ENCODE measurements around the gene NOL4L. TPM values are rescaled to one million over a fixed set of nuclear protein-coding genes. Genes with fewer than 3 reads are reported as not detected.

NOL4L gene
- total RNA-seq, 4 donors from 2014 or later, result 5.8 to 19.4 (median 12.8) TPM

DNA sequence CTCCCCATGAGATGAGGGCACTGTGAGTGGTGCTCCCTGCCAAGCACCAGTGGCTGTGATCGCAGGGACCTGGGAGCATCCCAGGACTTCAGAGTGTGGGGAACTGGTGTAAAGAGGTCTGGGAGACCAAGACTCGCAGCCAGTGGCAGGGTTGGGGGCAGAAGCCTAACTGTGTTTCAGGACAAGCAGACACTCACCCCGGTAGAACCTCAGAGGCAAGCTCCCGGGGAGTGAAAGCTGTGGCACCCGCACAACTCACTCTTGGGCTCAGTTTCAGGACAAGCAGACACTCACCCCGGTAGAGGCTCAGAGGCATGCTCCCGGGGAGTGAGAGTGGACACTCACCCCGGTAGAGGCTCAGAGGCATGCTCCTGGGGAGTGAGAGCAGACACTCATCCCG lies 114.2 kb downstream of the NOL4L start:
- H3K9me3 ChIP-seq, result no peaks in the 10 kb centered on the region
- DNase-seq (ENCODE audit: extremely low spot score), result no peak
- H3K27ac ChIP-seq (replicated peaks in 1 of 4), result peak overlapping the region; percentile 24 to 92 (median 49)
- intact Hi-C loops (cut with DNase I), result no loop called here
- no peak overlapping the region for H3K4me3 ChIP-seq
- H3K36me3 ChIP-seq, result peaks cover 0 to 22% (median 5%) of the 10 kb centered on the region in 4 donors
- 66% methylated on average over 8 of the region's 9 CpGs for WGBS
- no peaks in the 10 kb centered on the region for H3K27me3 ChIP-seq
- no peak for TF ChIP-seq POLR2A (IDR thresholded peaks at IDR 0.05; ENCODE audit: low read depth)
- TF ChIP-seq EP300 (IDR thresholded peaks at IDR 0.05), result no peak
- H3K4me1 ChIP-seq, result peaks cover 90 to 100% (median 96%) of the 10 kb centered on the region in 4 donors

DNA sequence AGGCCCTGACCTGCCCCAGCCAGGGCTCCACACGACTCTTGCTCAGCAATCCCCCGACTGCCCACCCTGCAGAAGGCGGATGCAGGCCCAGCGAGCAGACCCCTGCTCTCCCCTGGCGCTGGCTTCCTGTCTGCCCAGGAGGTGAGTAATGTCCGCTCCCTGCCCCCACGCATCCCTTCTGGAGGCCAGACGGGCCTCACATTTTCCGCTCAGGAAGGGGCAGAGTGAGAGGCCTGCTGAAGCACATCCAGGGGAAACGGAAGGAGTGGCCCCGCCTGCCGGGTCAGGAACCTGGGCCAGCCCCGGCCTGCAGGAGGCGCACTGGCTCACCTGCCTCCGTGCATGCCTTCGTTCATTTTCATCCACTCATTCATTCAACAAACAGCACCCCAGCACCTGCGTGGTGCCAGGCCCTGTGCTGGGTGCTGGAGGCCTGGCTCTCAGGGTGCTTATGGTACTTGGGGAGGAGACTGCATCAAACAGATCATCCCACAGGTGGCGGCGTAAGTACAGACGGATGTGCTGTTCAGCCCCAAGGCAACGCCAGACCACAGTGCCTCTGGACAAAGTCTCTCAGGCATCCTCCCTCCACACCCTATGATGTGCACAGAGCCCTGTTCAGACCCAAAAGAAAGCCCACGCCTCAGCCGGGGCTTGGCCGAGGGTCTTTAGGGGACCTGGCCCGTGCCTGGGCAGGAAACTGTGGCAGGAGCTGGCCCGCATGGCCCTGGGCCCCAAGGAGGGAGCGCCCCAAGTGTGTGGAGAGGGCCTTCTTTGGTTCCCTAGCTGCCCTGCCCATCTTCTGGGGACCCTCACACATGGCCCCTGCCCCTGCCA lies 114.9 kb downstream of the NOL4L start:
- no peak for DNase-seq (ENCODE audit: extremely low spot score)
- WGBS, result 68% methylated on average over 4 of the region's 27 CpGs
- peaks cover 0 to 22% (median 5%) of the 10 kb centered on the region in 4 donors for H3K36me3 ChIP-seq
- H3K4me1 ChIP-seq, result peaks cover 90 to 100% (median 96%) of the 10 kb centered on the region in 4 donors
- H3K27ac ChIP-seq (replicated peaks in 1 of 4), result peak overlapping the region; percentile 24 to 92 (median 64)
- intact Hi-C loops (cut with DNase I), result no loop called here
- no peaks in the 10 kb centered on the region for H3K27me3 ChIP-seq
- TF ChIP-seq POLR2A (IDR thresholded peaks at IDR 0.05; ENCODE audit: low read depth) (no peak), EP300 (IDR thresholded peaks at IDR 0.05) (no peak), POLR2AphosphoS5 (IDR thresholded peaks at IDR 0.05) (peak; percentile 55 to 67)
- TF ChIP-seq, protein P1, sequence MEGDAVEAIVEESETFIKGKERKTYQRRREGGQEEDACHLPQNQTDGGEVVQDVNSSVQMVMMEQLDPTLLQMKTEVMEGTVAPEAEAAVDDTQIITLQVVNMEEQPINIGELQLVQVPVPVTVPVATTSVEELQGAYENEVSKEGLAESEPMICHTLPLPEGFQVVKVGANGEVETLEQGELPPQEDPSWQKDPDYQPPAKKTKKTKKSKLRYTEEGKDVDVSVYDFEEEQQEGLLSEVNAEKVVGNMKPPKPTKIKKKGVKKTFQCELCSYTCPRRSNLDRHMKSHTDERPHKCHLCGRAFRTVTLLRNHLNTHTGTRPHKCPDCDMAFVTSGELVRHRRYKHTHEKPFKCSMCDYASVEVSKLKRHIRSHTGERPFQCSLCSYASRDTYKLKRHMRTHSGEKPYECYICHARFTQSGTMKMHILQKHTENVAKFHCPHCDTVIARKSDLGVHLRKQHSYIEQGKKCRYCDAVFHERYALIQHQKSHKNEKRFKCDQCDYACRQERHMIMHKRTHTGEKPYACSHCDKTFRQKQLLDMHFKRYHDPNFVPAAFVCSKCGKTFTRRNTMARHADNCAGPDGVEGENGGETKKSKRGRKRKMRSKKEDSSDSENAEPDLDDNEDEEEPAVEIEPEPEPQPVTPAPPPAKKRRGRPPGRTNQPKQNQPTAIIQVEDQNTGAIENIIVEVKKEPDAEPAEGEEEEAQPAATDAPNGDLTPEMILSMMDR (IDR thresholded peaks at IDR 0.05), result peak; percentile 23 to 58 (median 25)
- H3K4me3 ChIP-seq, result no peak overlapping the region
- H3K9me3 ChIP-seq, result no peaks in the 10 kb centered on the region

DNA sequence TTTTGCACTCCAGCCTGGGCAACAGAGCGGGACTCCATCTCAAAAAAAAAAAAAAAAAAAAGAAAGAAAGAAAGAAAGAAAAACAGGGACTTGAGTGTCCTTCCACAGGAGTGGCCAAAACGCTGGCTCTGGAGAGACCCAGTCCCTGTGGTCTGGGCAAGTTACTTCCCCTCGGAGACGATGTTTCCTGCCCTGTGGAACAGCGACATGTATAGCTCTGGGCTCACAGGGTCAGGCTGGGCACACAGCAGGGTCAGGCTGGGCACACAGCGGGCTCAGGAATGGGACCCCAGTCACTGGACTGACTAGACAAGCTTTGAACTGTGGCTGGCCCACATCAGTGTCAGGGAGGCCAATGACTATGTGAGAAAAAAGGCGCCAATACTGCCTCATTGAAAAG lies 116.3 kb downstream of the NOL4L start:
- Histone ChIP-seq H3K36me3 (peaks cover 0 to 22% (median 5%) of the 10 kb centered on the region in 4 donors), H3K4me3 (no peak overlapping the region), H3K9me3 (no peaks in the 10 kb centered on the region), H3K4me1 (peaks cover 85 to 100% (median 96%) of the 10 kb centered on the region in 4 donors), H3K27me3 (no peaks in the 10 kb centered on the region), H3K27ac (replicated peaks in 1 of 4) (peak overlapping the region in 2 of 4 donors; percentile 65 to 92)
- WGBS, result 74% methylated on average over 7 of the region's 7 CpGs
- intact Hi-C loops (cut with DNase I), result no loop called here
- TF ChIP-seq POLR2AphosphoS5 (IDR thresholded peaks at IDR 0.05) (no peak), POLR2A (IDR thresholded peaks at IDR 0.05; ENCODE audit: low read depth) (no peak), EP300 (IDR thresholded peaks at IDR 0.05) (no peak)
- TF ChIP-seq, protein P1 (IDR thresholded peaks at IDR 0.05), result no peak
- no peak for DNase-seq (ENCODE audit: extremely low spot score)

DNA sequence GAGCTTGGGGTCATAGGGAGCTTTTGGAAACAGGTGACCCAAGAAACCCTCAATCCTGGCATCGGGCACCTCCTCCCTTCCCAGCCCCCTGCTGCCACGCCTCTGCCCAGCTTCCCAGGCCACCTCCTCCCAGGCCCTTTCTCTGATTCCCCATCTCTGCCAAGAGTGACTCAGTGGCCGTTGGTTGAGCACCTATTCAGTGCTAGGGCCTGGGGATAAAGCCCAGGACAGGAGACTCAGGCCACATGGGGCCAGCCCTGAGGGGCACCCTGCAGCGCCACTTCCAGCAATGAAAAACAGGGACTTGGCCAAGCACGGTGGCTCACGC lies 116.9 kb downstream of the NOL4L start:
- Histone ChIP-seq H3K27me3 (no peaks in the 10 kb centered on the region), H3K4me1 (peaks cover 85 to 100% (median 96%) of the 10 kb centered on the region in 4 donors), H3K9me3 (no peaks in the 10 kb centered on the region), H3K36me3 (peaks cover 0 to 22% (median 5%) of the 10 kb centered on the region in 4 donors), H3K4me3 (no peak overlapping the region), H3K27ac (replicated peaks in 1 of 4) (peak overlapping the region; percentile 77 to 85 (median 82))
- TF ChIP-seq POLR2A (IDR thresholded peaks at IDR 0.05; ENCODE audit: low read depth), result no peak
- no peak for TF ChIP-seq POLR2AphosphoS5 (IDR thresholded peaks at IDR 0.05)
- TF ChIP-seq, protein P1 (IDR thresholded peaks at IDR 0.05), result no peak
- intact Hi-C loops (cut with DNase I), result no loop called here
- WGBS, result 91% methylated on average over 6 of the region's 6 CpGs
- DNase-seq (ENCODE audit: extremely low spot score), result no peak

DNA sequence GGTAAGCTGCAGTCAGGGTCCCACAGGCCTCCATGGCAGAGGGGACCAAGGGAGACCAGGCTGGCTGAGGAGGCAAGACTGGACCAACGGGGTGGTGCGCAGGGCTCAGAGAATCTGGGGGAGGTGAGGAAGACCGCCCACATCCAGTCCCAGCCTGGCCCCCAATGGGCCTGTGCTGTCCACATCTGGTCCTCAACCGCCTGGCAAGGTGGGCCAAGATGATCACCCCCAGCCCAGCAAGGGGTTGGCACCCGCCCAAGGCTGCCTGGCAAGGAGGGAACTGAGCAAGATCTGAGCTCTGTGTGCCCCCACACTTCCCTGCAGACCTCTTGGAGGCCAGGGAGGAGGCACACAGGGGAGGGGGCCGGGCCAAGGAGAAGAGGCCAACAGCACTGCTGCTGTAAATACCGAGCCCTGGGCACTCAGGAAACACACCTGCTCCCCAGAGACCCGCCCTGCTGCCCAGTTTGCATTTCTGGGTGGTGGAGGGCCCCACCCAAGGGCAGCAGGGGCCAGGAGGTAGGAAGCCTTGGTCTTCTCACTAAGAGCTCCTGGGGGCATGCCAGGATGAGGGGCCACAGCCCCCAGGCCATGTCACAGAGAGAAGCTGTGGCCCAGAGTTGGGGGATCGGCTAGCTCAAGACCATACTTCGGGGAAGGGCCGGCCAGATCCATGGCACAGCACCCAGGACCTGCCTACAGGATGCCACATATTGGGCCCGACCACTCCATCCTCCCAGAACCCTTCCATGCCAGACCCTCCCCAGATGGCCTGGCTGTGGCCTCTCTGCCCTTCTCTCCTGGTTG lies 117.4 kb downstream of the NOL4L start:
- no peak for DNase-seq (ENCODE audit: extremely low spot score)
- Histone ChIP-seq H3K27ac (replicated peaks in 1 of 4) (peak overlapping the region; percentile 77 to 85 (median 82)), H3K9me3 (no peaks in the 10 kb centered on the region), H3K4me3 (no peak overlapping the region), H3K4me1 (peaks cover 84 to 100% (median 96%) of the 10 kb centered on the region in 4 donors), H3K27me3 (no peaks in the 10 kb centered on the region), H3K36me3 (peaks cover 0 to 16% (median 5%) of the 10 kb centered on the region in 4 donors)
- intact Hi-C loops (cut with DNase I), result no loop called here
- TF ChIP-seq, protein P1 (IDR thresholded peaks at IDR 0.05), result no peak
- no peak for TF ChIP-seq POLR2AphosphoS5 (IDR thresholded peaks at IDR 0.05)
- TF ChIP-seq EP300 (IDR thresholded peaks at IDR 0.05), result no peak
- WGBS, result 91% methylated on average over 9 of the region's 12 CpGs
